NCI-H187 treated with DMSO at 0.1 percent for 48 hours (cell line): ENCODE measurements around the gene ABO.
"Not testable (repeated sequence)": the region's sequence is repeated elsewhere in the genome, so short reads cannot be mapped to it uniquely, and the experiment has no call there.

Source experiments
- DNase-seq: peaks from one replicate; lab custom pipeline; 2025; lab: John Stamatoyannopoulos, UW

Gene ABO

GRCh38 chr9:133263557-133263956 lies 11.4 kb downstream of the ABO start:
- no peak for DNase-seq

- no peak for DNase-seq
Observed at GRCh38 chr9:133262226-133262625, 12.8 kb downstream of the ABO start.

GRCh38 chr9:133261753-133262120 lies 13.3 kb downstream of the ABO start:
- no peak for DNase-seq

DNA sequence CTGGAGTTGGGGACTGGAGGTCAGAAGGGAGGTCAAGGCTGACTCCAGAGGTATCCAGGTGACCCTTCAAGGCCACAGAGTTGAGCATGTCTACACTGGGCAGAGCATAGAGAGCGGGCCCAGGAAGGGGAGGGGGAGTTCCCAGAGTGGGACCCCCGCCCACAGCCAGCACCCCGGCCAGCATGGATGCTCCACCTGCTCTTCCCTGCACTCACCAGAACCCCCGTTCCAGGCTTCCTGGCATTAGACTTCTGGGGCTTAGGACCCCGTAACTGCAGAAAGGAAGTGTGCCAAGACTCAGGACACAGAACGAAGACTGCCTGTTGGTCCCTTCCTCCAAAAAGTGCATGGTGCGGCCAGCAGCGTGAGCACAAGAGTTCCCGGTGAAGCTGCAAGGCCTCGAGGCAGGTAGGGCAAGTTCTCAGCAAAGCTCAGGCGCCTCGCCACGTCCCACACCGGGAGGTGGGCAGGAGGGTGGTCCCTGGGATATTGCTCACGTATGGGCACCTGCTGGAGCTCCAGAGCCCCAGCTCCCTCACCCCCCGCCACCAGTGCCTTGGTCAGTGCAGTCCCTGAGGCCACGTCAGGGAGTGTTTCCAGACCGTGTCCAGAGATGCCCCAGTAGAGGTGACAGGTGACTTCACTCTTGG lies 13.8 kb downstream of the ABO start:
- DNase-seq: no peak

- no peak for DNase-seq
Observed at GRCh38 chr9:133260334-133261102, 14.5 kb downstream of the ABO start.

DNA sequence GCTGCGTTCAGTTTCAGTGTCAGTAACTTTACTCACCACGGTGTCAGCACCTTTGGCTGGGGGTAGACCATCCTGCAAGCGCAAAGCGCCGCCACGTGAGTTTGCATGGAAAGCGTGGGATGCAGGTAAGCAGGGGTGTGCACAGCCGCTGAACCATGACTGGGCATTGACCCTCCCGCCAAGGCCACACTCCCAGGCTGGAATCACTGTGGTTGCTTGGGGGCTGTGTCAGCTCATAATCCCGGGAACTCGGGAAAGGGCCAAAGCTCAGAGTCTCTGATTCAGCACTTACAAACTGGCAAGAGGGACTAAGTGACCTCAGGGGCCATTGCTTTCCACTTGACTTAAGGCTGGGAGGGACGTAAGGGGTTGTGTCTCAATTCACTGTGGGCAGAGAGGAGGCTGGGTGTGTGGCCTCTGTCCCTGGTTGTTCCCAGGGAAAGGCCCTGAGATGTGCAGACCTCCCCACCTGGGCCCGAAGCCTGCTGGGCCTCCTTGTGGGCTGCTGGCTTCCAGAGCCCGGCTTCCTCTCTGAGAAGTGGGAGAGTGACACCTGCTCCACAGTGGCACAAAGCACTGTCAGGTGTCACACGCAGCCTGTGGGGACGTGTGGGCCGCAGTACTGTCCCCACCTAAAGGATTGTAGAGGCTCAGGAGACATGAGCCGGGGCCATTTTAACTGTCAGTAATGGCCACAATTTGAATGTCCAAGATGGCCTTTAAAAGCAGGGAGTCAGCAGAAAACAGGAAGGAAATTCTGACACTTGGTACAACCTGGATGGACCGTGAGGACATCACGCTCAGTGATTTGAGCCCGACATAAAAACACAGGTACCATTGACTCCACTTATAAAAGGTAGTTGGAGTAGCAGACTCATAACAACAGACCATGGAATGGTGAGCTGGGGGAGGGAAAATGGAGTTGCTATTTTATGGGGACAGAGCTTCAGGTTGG lies 16.7 kb downstream of the ABO start:
- DNase-seq: no peak

GRCh38 chr9:133257465-133257956 lies 17.5 kb downstream of the ABO start:
- no peak for DNase-seq

- DNase-seq: no peak
Observed at GRCh38 chr9:133256686-133257091, 18.3 kb downstream of the ABO start.

- no peak for DNase-seq
Observed at GRCh38 chr9:133256136-133256461, 18.9 kb downstream of the ABO start.

GRCh38 chr9:133255371-133256135 lies 19.4 kb downstream of the ABO start:
- DNase-seq: no peak

DNA sequence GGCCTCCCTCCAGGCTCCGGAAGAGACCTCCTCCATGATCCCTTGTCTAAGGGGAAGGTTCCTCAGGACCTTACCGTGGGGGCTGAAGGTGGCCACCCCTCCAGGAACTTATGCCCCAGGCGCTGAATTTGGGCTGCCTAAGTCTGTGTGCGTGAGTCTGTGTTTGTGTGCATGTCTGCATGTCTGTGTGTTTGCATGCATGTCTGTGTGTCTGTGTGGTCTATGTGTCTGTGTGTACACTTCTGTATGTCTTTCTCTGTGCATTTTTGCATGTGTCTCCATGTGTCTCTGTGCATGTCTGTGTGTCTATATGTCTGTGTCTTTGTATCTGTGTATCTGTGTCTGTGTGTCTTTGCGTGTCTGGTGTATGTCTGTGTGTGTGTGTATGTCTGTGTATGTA lies 20.5 kb downstream of the ABO start:
- DNase-seq: no peak

DNA sequence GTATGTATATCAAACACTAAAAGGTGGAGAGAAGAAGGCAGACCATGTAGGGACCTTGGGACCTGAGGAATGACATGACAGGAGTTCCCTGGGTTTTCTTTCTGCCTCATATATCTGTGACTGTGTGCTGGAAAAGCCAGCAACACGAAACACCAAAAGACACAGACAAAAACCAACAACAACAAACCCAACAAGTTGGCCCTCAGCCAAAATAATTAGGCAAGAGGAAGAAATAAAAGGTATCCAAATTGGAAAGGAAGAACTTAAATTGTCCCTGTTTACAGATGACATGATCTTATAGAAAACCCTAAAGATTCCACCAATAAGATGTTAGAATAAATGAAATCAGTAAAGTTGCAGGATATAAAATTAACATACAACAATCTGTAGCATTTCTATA lies 21.7 kb downstream of the ABO start:
- no peak for DNase-seq

DNA sequence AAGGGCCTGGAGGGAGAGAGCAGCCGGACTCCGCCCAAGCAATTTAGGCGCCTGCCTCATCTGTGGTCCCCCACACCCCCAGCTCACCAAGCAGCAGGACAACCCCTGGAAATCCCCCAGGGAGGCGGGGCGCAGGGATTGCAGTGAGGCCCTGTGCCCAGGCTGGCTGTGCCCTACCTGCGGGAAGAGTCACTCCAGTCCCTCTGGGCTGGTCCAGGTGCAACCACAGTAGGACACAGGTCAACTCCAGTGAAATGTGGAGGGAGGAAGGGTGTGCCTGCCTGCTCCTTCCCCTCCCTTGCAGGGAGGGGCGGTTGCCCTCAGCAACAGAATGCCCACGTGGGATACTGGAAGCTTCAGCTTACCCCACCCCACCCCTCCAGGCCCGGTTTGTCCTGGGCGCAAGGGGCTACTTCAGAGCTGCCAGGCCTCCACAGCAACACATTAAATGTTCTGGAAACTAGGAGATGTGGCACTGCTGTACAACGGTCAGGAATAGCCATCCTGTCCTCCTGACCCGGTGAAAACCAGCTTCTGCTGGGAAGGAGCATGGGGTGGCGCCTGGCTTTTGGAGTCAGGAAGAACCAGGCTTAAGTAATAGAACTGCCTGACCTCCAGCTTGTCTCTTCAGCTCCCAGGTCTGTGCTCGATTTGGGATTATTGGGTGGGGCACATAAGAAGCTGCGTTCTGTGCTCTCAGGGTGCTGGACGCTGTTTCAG lies 22.5 kb downstream of the ABO start:
- DNase-seq: no peak

DNA sequence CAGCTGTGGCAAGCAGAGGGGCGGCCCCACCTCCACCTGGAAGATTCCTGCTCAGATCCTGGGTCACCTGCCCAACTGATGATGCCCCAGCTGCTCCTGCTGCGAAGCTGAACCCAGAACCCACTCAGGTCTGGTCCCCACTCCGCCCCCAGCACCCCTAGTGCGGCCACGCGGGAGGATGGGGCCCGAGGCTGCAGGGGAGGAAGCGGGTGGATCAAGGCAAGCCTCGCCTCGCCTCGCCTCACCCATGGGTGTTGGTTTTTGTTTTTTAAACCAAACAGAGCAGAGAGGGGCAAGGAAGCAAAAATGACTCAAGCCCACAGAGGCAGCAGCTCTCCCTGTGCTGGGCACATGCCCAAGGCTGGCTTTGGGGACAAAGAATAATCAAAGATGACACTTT lies 23.2 kb downstream of the ABO start:
- DNase-seq: no peak

DNA sequence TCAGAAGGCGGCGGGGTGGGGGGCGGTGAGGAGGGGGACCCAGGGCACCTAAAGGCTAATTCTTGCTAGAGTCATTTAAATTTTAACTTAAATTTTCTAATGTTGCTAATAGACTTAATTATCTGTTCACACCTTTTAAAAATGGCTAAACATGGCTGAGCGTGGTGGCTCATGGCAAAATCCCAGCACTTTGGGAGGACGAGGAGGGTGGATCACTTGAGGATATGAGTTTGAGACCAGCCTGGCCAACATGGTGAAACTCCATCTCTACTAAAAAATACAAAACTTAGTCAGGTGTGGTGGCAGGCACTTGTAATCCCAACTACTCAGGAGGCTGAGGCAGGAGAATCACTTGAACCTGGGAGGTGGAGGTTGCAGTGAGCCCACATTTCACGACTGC lies 23.8 kb downstream of the ABO start:
- not testable (repeated sequence) for DNase-seq

GRCh38 chr9:133250741-133251170 lies 24.2 kb downstream of the ABO start:
- DNase-seq: no peak

DNA sequence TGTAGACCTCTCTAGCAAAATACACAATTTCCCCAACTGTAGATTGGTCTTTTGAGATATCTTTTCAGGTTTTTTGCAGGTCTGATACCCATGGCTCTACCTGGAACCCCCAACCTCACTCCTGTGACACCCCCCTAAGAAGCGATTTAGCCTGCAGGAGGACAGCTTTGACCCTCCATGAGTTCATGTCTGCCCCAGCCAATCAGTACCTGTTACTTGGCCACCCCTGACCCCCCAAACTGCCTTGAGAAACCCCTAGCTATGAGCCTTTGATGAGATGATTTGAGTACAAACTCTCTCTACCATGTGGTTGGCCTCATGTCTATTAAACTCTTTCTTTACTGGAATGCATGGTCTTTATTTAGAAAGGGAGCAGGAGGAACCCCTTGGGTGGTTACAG lies 25.7 kb downstream of the ABO start:
- DNase-seq: no peak

GRCh38 chr9:133248726-133249295 lies 26.2 kb downstream of the ABO start:
- no peak for DNase-seq

DNA sequence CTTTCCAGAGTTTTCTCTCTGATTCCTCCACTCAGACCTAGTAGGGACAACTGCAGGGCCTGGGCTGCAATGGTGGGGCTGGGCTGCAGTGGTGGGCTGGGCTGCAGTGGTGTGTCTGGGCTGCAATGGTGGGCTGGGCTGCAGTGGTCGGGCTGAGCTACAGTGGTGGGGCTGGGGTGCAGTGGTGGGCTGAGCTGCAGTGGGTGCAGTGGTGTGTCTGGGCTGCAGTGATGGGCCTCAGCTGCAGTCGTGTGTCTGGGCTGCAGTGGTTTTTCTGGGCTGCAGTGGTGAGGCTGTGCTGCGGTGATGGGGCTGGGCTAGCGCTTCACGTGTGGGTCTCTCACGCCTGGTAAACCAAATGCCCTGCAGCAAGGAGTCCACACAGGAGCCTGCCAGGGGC lies 27.4 kb downstream of the ABO start:
- no peak for DNase-seq

- no peak for DNase-seq
Observed at GRCh38 chr9:133246991-133247390, 28.0 kb downstream of the ABO start.

DNA sequence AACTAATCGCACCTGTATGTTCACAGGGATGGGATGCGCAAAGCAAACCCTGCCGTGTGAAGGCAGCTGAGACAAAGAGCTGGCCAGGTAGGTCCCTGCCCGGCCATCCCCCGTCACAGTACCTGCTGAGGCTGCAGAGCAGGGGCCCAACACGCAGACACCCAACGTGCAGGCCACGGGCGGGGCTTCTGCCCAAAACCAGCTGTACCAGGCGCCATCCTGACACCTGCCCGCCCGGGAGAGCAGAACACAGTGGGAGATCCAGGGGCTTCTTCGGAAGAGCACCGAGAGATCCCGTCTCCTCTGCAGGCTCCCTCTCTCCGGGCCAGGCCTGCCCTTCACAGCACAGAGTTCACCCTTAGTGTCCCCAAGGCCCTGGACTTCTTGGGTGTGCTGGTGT lies 28.4 kb downstream of the ABO start:
- DNase-seq: no peak
